Mesothelial cell of epicardium (in vitro differentiated cells): ENCODE data around the gene JPH3. TPM values are rescaled to one million over a fixed set of nuclear protein-coding genes. Genes with fewer than 3 reads are reported as not detected.

ENCODE experiments used
- DNase-seq, 2 experiments: peaks; one replicate each; pipeline ENCODE4 v3.0.0; 2021; ENCODE audit warnings: low spot score in 2 of 2; ENCODE audit not compliant: unreplicated experiment in 2 of 2
- H3K27ac Mint-ChIP-seq: 2 replicates; pipeline ENCODE4 v1.8.0; 2021; ENCODE audit warnings: mixed read lengths
- H3K27me3 Mint-ChIP-seq: 2 replicates; pipeline ENCODE4 v1.8.0; 2021; ENCODE audit warnings: low read depth, mixed read lengths
- H3K36me3 Mint-ChIP-seq: 2 replicates; pipeline ENCODE4 v1.8.0; 2021; ENCODE audit warnings: mixed read lengths
- H3K4me1 Mint-ChIP-seq: 2 replicates; pipeline ENCODE4 v1.8.0; 2021; ENCODE audit warnings: mixed read lengths
- H3K4me3 Mint-ChIP-seq: 2 replicates; pipeline ENCODE4 v1.8.0; 2021; ENCODE audit warnings: mild to moderate bottlenecking, moderate library complexity, mixed read lengths
- H3K9me3 Mint-ChIP-seq: 2 replicates; pipeline ENCODE4 v1.8.0; 2021; ENCODE audit warnings: mixed read lengths
- CTCF ChIP-seq: fragments of 200-600 bp; sonication (generic); IDR thresholded peaks from one replicate; pipeline ENCODE4 v1.5.0; 2021; ENCODE audit warnings: antibody characterized with exemption; ENCODE audit not compliant: unreplicated experiment
- total RNA-seq: library from RNA; stranded (reverse); gene quantifications from 3 replicates; pipeline ENCODE4 v1.2.1, GENCODE V29; 2021

Gene JPH3
- total RNA-seq, 1 donor from 2014 or later = 16.8 TPM

- no peak for TF ChIP-seq CTCF
- no peaks in the 10 kb centered on the region for H3K9me3 Mint-ChIP-seq
- H3K4me1 Mint-ChIP-seq = no peaks in the 10 kb centered on the region
- H3K36me3 Mint-ChIP-seq = peaks cover 3% of the 10 kb centered on the region
- H3K27me3 Mint-ChIP-seq = no peaks in the 10 kb centered on the region
- no peak overlapping the region for H3K27ac Mint-ChIP-seq
- no peak for DNase-seq
- no peak overlapping the region for H3K4me3 Mint-ChIP-seq
Measured at GRCh38 chr16:87692756-87693155, 90.4 kb downstream of the JPH3 start.

- H3K4me3 Mint-ChIP-seq = no peak overlapping the region
- no peaks in the 10 kb centered on the region for H3K27me3 Mint-ChIP-seq
- no peak for DNase-seq
- no peaks in the 10 kb centered on the region for H3K9me3 Mint-ChIP-seq
- no peak overlapping the region for H3K27ac Mint-ChIP-seq
- H3K36me3 Mint-ChIP-seq = peaks cover 3% of the 10 kb centered on the region
- H3K4me1 Mint-ChIP-seq = no peaks in the 10 kb centered on the region
- no peak for TF ChIP-seq CTCF
Measured at GRCh38 chr16:87693827-87694226, 91.5 kb downstream of the JPH3 start.

GRCh38 chr16:87694441-87695125 lies 92.3 kb downstream of the JPH3 start:
- Mint-ChIP-seq H3K27ac (no peak overlapping the region), H3K9me3 (no peaks in the 10 kb centered on the region), H3K36me3 (peaks cover 3% of the 10 kb centered on the region), H3K27me3 (no peaks in the 10 kb centered on the region), H3K4me1 (no peaks in the 10 kb centered on the region), H3K4me3 (no peak overlapping the region)
- no peak for DNase-seq
- TF ChIP-seq CTCF = no peak

- no peak for TF ChIP-seq CTCF
- DNase-seq = no peak
- Mint-ChIP-seq H3K4me3 (no peak overlapping the region), H3K36me3 (peaks cover 3% of the 10 kb centered on the region), H3K27me3 (no peaks in the 10 kb centered on the region), H3K4me1 (no peaks in the 10 kb centered on the region), H3K27ac (no peak overlapping the region), H3K9me3 (no peaks in the 10 kb centered on the region)
Measured at GRCh38 chr16:87695534-87695933, 93.2 kb downstream of the JPH3 start.

- H3K27me3 Mint-ChIP-seq = no peaks in the 10 kb centered on the region
- H3K9me3 Mint-ChIP-seq = no peaks in the 10 kb centered on the region
- peaks cover 3% of the 10 kb centered on the region for H3K36me3 Mint-ChIP-seq
- H3K27ac Mint-ChIP-seq = no peak overlapping the region
- no peaks in the 10 kb centered on the region for H3K4me1 Mint-ChIP-seq
- no peak overlapping the region for H3K4me3 Mint-ChIP-seq
- DNase-seq = no peak
- TF ChIP-seq CTCF = no peak
Measured at GRCh38 chr16:87696726-87697125, 94.4 kb downstream of the JPH3 start.

GRCh38 chr16:87697256-87697655 lies 94.9 kb downstream of the JPH3 start:
- Mint-ChIP-seq H3K27ac (no peak overlapping the region), H3K4me3 (no peak overlapping the region), H3K27me3 (no peaks in the 10 kb centered on the region), H3K36me3 (peaks cover 3% of the 10 kb centered on the region), H3K9me3 (no peaks in the 10 kb centered on the region), H3K4me1 (no peaks in the 10 kb centered on the region)
- no peak for DNase-seq
- TF ChIP-seq CTCF = no peak
